Thyroid gland (tissue), 4 donors: ENCODE results near the gene NFAM1.

Source experiments
- CTCF ChIP-seq, 6 experiments: fragments of 200-600 bp in 3 of 6; fragments of 450-650 bp in 3 of 6; sonication (generic) in 3 of 6; IDR thresholded peaks; one replicate each; pipeline ENCODE4 v1.5.1; 2016 to 2019; ENCODE audit warnings: antibody characterized with exemption in 6 of 6, mild to moderate bottlenecking in 2 of 6, inconsistent platforms in 1 of 6, moderate library complexity in 1 of 6
- POLR2A ChIP-seq, 2 donors: fragments of 450-650 bp; IDR thresholded peaks; one replicate each; pipeline ENCODE4 v1.6.1; 2017; ENCODE audit warnings: antibody characterized with exemption in 2 of 2, mild to moderate bottlenecking in 2 of 2, moderate library complexity in 1 of 2

GRCh38 chr22:42417645-42418305 lies 14.4 kb downstream of the NFAM1 start:
- TF ChIP-seq POLR2A (IDR thresholded peaks at IDR 0.05) (no peak), CTCF (IDR thresholded peaks at IDR 0.05) (no peak)
